Left ventricle myocardium superior (tissue), 1 donor: Measurements from ENCODE around the gene TIAL1. TPM values are rescaled to one million over a fixed set of nuclear protein-coding genes. Genes with fewer than 3 reads are reported as not detected.
"Not testable (repeated sequence)": the region's sequence is repeated elsewhere in the genome, so short reads cannot be mapped to it uniquely, and the experiment has no call there.

ENCODE experiments used
- ATAC-seq: fragments of 200-7000 bp; cut with Tn5 transposase; one replicate; pipeline ENCODE4 v1.9.1; 2020; ENCODE audit warnings: mild to moderate bottlenecking, moderate library complexity
- DNase-seq: peaks from one replicate; pipeline ENCODE4 v3.0.0-alpha.2; 2020
- intact Hi-C: fragments of 100-400 bp; cut with micrococcal nuclease; formaldehyde crosslinking; loops from one replicate; pipeline ENCODE4 v1.11.0; 2022
- long read RNA-seq: library from polyadenylated mRNA; unstranded; transcript quantifications from one replicate; pipeline ENCODE4 v2.0.0, GENCODE V29; 2021
- total RNA-seq: library from RNA; stranded (reverse); fragmentation: NEBNext Ultra II Directional; extraction: Animal tissue kit (Norgen Biotek cat#: 25700); gene quantifications from one replicate; pipeline ENCODE4 v1.2.1, GENCODE V29; 2021
- donor health status: DM: no; HTN: yes; CAD: no; lungs with severe emphysema.

The TIAL1 gene, protein sequence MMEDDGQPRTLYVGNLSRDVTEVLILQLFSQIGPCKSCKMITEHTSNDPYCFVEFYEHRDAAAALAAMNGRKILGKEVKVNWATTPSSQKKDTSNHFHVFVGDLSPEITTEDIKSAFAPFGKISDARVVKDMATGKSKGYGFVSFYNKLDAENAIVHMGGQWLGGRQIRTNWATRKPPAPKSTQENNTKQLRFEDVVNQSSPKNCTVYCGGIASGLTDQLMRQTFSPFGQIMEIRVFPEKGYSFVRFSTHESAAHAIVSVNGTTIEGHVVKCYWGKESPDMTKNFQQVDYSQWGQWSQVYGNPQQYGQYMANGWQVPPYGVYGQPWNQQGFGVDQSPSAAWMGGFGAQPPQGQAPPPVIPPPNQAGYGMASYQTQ
- total RNA-seq = 78.1 TPM
- long read RNA-seq, full-length matches to known transcripts = 21 of 33 reads
- long read RNA-seq, partial matches to known transcripts = 7 of 33 reads
- long read RNA-seq, other reads (novel, unspliced or antisense) = 5 of 33 reads

DNA sequence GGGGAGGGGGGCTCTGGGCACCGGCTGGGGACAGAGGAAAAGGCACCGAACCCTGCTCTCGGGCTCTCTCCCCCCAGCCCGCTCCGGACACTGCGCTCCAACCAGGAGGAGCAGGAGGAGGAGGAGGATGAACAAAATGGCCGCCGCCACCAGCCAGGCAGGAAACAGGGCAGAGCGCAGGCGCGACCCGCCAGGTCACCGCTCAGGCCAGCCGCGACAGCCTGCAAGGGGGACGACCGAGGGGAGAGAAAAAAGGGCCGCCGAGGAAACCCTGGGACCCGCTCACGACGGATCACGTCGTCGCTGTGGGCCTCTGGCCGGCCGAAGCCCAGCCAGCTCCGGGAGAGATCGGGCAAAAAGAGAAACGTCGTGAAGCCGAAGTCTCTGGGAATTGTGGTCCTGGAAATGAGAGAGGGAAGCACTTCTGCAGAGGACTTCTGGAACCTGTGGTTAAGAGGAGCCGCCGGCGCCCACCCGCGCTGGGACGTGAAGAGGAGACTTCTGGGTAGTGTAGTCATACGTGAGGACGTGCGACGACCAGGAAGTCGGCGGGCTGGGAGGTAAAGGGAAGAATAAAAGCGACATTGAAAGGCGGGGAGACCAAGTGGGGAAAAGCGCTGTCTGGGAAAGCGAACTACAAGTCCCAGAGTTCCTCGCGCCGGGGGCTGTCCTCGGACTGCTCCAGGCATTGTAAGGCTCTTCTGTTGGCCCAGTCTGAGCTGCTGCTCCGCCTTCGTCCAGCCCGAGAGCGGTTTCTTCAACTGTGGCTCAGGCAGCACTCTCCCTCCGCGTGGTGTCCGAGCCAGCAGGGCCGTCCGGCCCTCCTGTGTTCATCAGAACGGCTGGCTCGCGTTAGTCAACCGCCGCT lies at the start of gene TIAL1:
Gene TIAL1, minus strand, starts transcription at position 428 of the 868 bp plus-strand sequence. CDS start 499 bp downstream, outside the sequence.
- intact Hi-C loops = no loop called here
- ATAC-seq (peak; percentile 93), DNase-seq (peak; percentile 98)

DNA sequence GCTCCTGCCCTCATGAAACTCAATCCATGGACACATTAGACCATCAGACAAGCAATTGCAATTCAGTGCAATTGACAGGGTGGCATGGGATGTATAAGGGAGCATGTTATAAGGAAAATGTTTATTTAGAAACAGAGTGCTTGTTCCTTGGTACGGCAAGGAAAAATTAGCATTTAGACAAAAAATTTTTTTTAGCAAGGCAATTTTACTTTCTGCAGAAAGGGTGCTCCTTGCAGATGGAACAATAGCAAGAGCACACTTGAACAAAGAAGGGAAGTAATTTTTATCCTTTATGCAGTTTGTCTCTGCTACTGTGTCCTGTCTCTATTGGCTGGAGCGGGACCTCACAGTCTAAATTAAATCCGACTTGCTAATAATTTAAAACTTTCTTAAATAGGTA lies 48.2 kb upstream of the TIAL1 start:
- no peak for ATAC-seq

DNA sequence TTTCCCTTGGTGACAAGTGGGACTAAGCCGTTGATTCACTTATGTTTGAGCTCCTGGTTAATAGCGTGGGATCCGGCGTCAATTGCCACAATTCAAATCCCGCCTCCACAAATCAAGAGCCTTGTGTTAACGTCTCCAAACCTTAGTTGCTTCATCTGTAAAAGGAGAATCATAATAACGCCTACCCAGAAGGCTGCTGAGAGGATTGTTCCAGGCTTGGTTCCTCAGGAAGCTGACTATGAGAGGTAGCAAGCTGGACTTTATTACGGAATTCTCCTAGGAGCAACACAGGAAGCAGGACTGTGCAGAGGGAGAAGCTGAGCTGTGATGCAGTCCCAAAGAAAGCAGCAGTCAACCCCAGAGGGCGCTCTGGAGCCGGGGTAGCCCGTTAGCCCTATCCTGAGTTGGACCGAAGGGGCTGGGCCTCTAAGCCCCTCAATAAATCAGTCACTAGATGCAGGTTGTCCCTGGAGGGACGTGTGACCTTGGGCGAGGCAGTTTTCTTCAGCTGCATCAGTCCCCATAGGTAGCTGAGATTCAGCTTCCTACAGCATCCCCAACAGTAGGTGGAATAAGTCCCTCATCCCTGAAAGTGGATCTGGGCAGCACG lies 47.5 kb upstream of the TIAL1 start:
- intact Hi-C loops = no loop called here
- DNase-seq = no peak
- ATAC-seq = no peak

More for the DNA sequence above, 48.2 kb upstream of the TIAL1 start:
- no peak for DNase-seq
- intact Hi-C loops = no loop called here

DNA sequence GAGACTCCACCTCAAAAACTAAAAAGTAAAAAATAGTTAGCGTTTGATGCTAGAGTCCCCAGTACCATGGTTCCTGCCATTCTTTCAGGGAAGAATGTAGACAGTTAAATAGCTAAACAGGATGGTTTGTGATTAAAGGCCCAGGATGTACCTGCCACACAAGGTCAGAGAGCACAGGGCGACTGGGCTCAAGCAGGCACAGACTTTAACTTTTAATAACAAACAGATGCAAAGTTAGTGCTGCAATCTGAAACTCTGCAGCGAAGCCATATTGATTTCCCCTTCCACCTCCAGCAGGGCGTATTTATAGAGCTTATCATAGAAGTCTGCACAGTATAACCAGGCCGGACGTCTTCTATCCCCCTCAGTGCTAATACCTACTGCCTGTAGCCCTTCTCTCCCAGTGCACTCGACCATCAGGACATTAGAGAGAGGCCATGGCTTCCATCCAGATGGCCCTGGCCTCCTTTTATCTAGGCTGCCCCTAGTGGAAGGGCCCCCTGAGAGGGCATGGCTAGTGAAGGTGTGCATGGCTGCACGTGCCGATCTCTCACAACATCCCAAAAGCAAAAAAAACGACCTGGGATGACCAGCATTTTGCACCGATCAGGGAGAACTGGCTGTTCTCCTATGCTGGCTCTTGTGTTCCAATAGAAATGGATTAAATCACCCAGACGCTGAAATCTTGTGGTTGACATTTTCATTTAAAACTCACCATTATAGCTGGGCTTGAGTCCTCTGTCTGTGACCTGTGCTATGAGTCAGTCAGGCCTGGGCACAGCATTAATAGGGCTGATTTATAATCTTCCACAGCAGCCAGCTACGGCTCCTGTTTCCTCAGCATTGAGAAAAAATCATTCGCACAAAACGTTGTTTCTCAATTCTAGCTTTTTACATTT lies 46.8 kb upstream of the TIAL1 start:
- ATAC-seq = no peak
- no peak for DNase-seq
- intact Hi-C loops = no loop called here

DNA sequence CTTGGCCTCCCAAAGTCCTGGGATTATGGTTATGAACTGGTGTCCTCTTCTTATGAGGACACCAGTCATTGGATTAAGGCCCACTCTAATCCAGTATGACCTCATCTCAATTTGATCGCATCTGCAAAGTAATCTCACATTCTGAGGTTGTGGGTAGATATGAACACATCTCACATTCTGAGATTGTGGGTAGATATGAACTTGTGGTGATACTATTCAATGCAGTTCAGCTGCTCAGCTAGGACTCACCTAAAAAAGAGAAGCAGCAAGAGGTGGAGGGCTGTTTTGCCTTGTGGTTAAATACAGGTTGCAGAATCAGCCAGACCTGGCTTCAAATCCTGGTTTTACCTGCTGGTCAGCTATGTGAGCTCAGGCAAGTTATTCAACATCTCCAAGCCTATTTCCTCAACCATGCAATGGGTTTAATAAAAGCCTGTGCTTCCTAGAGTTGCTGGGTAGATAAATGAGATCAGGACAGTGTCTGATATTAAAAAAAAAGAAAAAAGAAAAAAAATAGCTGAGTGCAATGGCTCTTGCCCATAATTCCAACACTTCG lies 45.9 kb upstream of the TIAL1 start:
- ATAC-seq (no peak), DNase-seq (no peak)
- intact Hi-C loops = no loop called here

DNA sequence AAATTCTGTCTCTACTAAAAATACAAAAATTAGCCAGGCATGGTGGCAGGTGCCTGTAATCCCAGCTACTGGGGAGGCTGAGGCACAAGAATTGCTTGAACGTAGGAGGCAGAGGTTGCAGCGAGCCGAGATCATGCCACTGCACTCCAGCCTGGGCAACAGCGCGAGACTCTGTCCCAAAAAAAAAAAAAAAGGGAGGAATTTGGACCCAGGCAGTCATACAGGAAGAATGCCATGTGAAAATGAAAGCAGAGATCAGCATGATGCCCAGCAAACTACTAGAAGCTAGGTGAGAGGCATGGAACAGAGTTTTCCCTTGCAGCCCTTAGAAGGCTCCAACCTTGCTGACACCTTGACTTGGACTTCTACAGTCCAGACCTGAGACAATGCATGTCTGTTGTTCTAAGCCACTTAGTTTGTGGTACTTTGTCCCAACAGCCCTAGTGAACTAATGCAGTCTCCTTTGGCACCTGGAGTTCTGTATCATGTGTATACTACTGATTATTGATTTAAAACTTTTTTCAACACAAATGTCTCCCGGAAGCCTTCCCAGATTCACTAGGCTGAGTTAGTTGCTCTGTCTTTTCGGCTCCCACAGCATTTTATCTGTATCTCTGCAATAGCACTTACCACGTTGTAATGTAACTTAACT lies 44.2 kb upstream of the TIAL1 start:
- ATAC-seq (no peak), DNase-seq (no peak)
- intact Hi-C loops = no loop called here

DNA sequence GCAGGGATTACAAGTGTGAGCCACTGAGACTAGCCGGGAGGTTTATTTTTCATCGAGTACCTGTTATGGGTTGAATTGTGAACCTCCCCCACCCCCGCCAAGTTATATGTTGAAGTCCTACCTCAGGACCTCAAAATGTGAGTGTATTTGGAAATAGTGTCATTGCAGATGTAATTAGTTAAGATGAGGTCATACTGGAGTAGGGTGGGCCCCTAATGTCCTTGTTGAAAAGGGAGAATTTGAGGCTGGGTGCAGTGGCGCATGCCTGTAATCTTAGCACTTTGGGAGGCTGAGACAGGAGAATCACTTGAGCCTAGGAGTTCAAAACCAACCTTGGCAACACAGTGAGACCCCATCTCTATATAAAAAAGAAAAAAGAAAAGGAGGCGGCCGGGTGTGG lies 43.6 kb upstream of the TIAL1 start:
- intact Hi-C loops = no loop called here
- no peak for DNase-seq
- no peak for ATAC-seq

DNA sequence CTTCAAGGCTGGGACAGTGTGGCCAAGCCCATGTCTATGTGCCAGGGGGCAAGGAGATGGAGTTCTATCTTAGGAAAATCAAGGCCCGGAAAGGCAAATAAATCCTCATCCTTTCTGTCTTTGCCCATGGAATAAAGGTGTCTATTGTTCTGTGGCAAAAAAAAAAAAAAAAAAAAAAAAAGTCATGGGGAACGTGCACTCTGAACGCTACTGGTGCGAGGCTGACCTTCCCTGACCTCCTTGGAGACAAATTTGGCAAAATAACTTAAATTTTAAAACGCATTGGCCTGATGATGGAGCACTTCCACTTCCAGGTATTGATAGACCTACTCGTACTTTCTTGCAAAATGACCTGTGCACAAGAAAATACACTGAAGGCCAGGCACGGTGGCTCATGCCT lies 42.2 kb upstream of the TIAL1 start:
- no peak for DNase-seq
- intact Hi-C loops = no loop called here
- ATAC-seq = no peak

DNA sequence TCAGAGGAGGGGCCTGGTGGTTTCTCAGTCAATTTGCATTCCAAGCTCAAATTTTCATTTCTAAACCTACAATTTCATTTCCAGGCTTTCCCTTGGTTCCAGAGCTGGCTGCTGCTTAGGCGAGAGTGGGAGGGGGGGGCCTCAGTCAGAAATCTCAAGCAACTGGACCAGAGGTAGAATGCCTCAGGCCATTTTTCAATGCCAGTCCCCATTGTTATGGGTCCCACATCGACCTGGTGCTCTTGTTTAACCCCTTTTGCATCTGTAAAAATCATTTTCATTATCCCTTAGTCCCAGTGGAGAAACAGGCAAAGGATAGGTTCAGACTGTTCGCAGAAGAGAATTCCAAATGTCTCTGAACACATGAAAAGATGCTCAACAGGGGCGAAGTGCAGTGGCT lies 40.9 kb upstream of the TIAL1 start:
- intact Hi-C loops = no loop called here
- no peak for ATAC-seq
- DNase-seq = no peak

DNA sequence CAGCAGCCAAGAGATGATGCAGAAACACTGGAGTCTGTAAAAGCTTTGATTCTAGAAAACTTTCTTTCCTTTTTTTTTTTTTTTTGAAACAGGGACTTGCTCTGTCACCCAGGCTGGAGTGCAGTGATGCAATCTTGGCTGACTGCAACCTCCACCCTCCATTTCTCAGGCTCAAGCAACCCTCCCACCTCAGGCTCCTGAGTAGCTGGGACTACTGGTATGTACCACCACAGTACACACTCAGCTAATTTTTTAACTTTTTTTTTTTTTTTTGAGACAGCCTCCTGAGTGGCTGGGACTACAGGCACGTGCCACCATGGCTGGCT lies 37.4 kb upstream of the TIAL1 start:
- ATAC-seq (peak; percentile 74), DNase-seq (peak; percentile 35)
- intact Hi-C loops = no loop called here

DNA sequence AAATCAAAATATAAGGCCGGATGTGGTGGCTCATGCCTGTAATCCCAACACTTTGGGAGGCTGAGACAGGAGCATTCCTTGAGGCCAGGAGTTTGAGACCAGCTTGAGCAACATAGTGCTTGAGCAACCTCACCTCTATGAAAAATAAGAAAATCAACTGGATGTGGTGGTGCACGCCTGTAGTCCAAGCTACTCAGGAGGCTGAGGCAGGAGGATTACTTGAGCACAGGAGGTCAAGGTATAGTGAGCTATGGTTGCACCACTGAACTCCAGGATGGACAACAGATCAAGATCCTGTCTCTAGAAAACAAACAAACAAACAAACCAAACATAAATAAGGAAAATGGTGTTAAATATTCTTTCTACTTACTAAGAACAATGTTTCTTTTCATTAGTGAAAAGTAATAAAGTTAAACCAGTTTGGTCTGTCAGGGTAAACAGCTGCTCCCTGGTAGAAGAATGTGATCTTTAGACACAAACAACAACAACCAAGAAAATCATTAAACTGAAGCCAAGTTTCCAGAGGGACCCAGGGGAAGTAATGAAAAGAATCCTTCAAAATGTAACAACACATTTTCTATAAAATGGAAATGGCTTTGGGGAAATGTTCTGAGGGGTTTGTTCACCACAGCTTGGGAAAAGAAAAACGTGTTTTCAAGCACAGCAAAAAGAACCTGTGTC lies 36.9 kb upstream of the TIAL1 start:
- no peak for ATAC-seq
- intact Hi-C loops = no loop called here
- DNase-seq = no peak

DNA sequence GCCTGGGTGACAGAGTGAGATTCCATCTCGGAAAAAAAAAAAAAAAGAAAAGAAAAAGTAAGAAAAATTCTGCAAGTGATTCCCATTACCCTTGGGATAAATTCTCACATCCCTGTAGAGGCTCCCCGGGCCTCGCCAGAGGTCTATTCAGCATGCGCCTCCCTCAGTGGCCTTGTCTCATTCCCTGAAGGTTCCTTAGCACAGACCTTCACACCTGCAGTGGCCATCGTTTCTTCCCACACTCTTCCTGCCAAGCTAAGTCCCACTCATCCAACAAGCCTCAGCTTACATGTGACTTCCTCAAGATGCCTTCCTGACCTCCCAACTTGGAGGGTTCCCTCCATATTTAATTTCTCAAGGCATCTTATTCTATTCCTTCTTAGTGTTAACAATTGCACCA lies 33.5 kb upstream of the TIAL1 start:
- ATAC-seq (no peak), DNase-seq (no peak)
- intact Hi-C loops = no loop called here

DNA sequence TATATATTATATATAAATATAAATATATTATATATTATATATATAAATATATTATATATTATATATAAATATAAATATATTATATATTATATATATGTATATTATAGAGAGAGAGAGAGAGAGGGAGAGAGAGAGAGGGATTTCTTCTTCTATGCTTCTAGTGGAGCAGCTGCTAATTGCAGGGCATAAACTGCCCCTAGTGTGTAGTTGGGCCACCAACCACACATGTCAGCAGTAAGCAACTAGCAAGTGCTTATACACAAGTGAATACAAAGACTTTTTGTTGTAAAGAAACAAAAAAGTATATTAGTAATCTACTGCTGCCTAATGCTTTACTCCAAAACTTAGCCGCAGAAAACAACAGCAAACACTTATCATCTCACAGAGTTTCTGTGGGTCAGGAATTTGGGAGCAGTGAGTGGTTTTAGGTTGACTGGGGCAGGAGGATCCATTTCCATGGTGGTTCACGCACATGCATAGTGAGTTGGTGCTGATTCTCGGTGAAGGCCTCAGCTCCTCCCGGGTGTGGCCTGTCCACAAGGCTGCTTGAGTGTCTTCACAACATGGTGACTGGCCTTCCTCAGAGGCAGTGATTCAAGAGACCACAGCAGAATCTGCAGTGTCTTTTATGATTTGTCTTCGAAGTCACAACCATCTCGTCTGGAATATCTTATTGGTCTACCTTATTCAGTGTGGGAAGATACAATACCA lies 29.0 kb upstream of the TIAL1 start:
- intact Hi-C loops = no loop called here
- no peak for ATAC-seq
- no peak for DNase-seq

DNA sequence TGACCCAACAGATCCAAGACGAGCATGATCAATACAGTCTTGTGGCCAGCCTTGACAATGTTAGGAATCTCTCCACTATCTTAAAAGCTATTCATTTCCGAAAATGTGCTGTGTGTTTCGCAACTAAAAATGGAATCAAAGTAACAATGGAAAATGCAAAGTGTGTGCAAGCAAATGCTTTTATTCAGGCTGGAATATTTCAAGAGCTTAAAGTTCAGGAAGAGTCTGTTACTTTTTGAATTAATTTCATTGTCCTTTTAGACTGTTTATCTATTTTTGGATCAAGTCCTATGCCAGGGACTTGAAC lies 24.3 kb upstream of the TIAL1 start:
- DNase-seq = no peak
- ATAC-seq = no peak
- intact Hi-C loops = no loop called here

DNA sequence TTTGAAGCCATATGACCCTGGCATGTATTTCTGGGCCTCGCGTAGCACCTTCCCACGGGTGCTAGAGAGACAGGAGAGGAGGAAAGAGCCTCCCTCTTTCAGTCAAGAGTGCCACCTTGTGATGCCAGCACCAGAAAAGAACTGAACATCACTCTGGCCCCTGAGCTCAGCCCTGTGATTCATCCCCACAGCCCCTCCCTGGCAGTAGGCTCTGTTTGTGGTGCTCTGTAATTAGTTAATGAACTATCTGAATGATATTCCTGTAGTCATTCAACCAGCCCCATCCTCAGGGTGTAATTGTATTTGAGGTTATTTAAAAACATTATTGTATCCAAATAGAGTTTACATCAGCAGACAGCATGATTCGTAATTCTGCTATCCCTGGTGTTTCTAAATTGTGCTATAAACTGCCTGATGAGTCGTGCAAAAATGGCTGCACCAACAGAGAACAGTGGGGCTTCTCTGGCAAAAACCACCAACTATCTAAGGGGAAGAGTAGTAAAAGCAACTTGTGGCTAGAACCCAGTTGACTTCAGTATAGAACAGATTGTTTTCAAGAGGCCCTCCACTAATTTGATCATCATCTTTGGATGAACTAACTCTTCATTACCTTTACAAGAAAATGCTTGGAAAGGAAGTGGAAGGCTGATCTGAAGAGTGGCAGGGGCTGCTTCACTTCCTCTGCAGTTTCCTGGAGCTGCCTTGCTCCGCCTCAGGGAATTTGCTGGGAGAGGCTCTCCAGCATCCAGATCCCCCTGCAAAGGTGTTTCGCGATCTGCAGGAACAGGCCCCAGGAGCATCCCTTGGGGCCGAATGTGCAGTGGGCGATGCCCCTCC lies 23.7 kb upstream of the TIAL1 start:
- intact Hi-C loops = no loop called here
- no peak for DNase-seq
- no peak for ATAC-seq

DNA sequence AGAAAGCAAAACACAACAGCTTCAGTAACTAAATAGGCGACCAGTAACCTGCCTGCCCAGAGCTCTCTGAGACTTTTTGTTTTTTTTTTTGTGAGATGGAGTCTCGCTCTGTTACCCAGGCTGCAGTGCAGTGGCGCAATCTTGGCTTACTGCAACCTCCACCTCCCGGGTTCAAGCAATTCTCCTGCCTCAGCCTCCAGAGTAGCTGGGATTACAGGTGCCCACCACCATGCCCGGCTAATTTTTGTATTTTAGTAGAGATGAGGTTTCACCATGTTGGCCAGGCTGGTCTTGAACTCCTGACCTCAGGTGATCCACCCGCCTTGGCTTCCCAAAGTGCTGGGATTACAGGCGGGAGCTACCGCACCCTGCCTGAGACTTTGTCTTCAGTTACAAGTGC lies 23.0 kb upstream of the TIAL1 start:
- DNase-seq, ATAC-seq, intact Hi-C loops: not testable (repeated sequence)
